Measurements from ENCODE around the gene ZBTB7A. TPM values are rescaled to one million over a fixed set of nuclear protein-coding genes. Genes with fewer than 3 reads are reported as not detected.

Gene ZBTB7A
- total RNA-seq, 1 donor from 2014 or later, result 30.0 TPM

DNA sequence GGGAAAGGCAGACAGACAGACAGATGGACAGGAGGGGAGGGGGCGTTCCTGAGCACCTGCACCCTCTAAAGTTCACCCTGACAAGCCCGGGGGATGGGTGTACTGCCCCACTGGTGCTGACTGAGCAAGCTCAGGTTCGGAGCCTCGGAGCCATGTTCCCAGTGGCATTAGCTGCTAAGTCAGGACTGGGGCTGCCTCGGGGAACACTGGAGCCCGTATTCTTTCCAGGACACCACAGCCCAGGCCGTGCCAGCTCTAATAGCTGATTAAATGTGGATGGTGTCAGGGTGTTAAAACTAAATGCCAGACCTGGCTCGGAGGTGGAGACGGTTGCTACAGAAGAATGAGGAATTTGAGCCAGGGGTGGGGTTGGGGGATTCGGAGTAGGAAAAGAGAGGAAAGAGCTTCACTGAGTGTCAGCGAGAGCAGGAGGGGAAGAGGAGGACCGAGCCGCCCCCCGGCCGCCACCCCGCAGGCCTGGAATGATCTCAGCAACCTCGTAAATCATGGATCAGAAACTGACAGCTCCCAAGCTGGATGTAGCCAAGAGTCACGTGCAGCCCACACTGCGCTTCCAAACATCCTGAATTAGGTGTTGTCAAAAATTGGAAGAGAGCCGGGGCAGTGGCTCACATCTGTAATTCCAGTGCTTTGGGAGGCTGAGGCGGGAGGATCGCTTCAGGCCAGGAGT lies 46.8 kb upstream of the ZBTB7A start:
- no peaks in the 10 kb centered on the region for H3K27me3 Mint-ChIP-seq (ENCODE audit: unreplicated experiment)
- no peak for DNase-seq (ENCODE audit: extremely low spot score, unreplicated experiment)
- H3K9me3 Mint-ChIP-seq (ENCODE audit: unreplicated experiment), result no peaks in the 10 kb centered on the region
- no peak overlapping the region for H3K4me3 Mint-ChIP-seq (ENCODE audit: unreplicated experiment)
- TF ChIP-seq, protein P1, sequence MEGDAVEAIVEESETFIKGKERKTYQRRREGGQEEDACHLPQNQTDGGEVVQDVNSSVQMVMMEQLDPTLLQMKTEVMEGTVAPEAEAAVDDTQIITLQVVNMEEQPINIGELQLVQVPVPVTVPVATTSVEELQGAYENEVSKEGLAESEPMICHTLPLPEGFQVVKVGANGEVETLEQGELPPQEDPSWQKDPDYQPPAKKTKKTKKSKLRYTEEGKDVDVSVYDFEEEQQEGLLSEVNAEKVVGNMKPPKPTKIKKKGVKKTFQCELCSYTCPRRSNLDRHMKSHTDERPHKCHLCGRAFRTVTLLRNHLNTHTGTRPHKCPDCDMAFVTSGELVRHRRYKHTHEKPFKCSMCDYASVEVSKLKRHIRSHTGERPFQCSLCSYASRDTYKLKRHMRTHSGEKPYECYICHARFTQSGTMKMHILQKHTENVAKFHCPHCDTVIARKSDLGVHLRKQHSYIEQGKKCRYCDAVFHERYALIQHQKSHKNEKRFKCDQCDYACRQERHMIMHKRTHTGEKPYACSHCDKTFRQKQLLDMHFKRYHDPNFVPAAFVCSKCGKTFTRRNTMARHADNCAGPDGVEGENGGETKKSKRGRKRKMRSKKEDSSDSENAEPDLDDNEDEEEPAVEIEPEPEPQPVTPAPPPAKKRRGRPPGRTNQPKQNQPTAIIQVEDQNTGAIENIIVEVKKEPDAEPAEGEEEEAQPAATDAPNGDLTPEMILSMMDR (IDR thresholded peaks at IDR 0.05), result no peak
- H3K4me1 Mint-ChIP-seq (ENCODE audit: unreplicated experiment), result no peaks in the 10 kb centered on the region
- H3K27ac Mint-ChIP-seq (ENCODE audit: unreplicated experiment), result no peak overlapping the region
- peaks cover 46% of the 10 kb centered on the region for H3K36me3 Mint-ChIP-seq (ENCODE audit: unreplicated experiment)

DNA sequence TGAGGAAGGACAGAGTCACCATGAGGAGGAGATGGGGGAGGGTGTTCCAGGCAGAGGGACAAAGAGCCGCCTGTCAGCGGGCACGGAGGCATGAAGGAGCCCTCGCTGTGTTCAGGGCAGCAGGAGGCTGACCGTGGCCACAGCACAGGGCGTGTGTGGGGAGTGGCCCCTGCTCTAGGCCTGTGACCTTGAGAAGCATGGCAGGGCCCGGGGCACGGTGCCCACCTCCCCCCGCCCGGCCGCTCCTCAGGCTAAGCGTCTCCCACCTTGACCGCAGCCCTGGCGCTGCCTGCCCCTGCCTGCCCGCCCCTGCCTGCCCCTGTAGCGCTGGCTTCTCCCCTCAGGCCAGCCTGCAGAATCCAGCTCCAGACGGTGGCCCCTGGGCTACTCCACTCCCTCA lies 45.7 kb upstream of the ZBTB7A start:
- H3K36me3 Mint-ChIP-seq (ENCODE audit: unreplicated experiment), result peaks cover 44% of the 10 kb centered on the region
- DNase-seq (ENCODE audit: extremely low spot score, unreplicated experiment), result no peak
- no peaks in the 10 kb centered on the region for H3K9me3 Mint-ChIP-seq (ENCODE audit: unreplicated experiment)
- H3K4me1 Mint-ChIP-seq (ENCODE audit: unreplicated experiment), result no peaks in the 10 kb centered on the region
- TF ChIP-seq, protein P1 (IDR thresholded peaks at IDR 0.05), result no peak
- H3K27me3 Mint-ChIP-seq (ENCODE audit: unreplicated experiment), result no peaks in the 10 kb centered on the region
- H3K27ac Mint-ChIP-seq (ENCODE audit: unreplicated experiment), result no peak overlapping the region
- no peak overlapping the region for H3K4me3 Mint-ChIP-seq (ENCODE audit: unreplicated experiment)

DNA sequence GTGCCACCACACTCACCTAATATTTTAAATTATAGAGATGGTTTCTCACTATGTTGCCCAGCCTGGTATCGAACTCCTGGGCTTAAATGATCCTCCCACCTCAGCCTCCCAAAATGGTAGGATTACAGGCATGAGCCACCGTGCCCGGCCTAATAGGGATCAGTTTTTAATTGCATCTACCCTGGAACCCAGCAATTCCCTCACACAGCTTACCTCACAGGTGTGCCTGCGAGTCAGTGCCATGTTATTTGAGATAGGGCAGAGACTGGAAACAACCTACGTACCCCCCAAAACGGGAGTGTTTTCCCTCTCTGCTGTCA lies 42.9 kb upstream of the ZBTB7A start:
- TF ChIP-seq, protein P1 (IDR thresholded peaks at IDR 0.05), result no peak
- Mint-ChIP-seq H3K36me3 (ENCODE audit: unreplicated experiment) (peaks cover 45% of the 10 kb centered on the region), H3K4me3 (ENCODE audit: unreplicated experiment) (no peak overlapping the region), H3K27ac (ENCODE audit: unreplicated experiment) (no peak overlapping the region), H3K9me3 (ENCODE audit: unreplicated experiment) (no peaks in the 10 kb centered on the region), H3K4me1 (ENCODE audit: unreplicated experiment) (no peaks in the 10 kb centered on the region), H3K27me3 (ENCODE audit: unreplicated experiment) (no peaks in the 10 kb centered on the region)
- no peak for DNase-seq (ENCODE audit: extremely low spot score, unreplicated experiment)

DNA sequence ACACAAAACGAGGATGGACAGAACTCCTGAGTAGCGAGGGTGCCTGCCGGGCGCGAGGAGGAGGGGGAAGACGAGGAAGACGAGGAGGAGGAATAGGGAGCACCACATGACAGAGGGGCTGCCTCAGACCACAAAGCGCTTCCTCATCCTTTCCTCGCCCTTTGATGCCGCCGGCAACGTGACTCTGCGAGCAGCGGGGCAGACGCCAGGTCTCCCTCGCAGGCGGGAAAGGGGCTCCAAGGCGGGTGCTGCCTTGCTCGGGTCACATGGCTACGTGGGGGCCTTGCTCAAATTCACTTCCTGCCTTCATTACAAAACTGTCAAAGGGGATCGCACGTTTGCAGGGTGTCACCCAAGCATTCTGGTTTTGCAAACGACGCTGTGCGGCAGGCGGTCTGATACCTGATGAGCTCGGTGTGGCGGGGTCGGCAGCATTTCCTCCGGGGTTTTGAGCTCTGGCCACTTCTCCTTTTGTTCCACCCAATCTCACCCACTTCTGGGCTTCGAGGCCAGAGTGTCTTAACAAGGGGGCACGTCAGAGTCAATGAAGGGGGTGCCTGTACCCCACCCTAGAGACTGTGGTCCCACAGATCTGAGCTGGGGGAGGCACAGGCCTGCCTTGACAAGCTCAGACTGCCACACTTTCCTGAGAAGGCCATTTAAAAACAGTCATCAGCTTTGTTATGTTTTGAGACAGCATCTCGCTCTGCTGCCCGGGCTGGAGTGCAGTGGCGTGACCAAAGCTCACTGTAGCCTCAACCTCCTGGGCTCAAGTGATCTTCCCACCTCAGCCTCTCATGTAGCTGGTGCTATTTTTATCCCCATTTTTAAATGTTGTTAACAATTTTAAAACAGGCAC lies 42.3 kb upstream of the ZBTB7A start:
- H3K36me3 Mint-ChIP-seq (ENCODE audit: unreplicated experiment), result peaks cover 41% of the 10 kb centered on the region
- no peak for DNase-seq (ENCODE audit: extremely low spot score, unreplicated experiment)
- TF ChIP-seq, protein P1 (IDR thresholded peaks at IDR 0.05), result no peak
- no peaks in the 10 kb centered on the region for H3K27me3 Mint-ChIP-seq (ENCODE audit: unreplicated experiment)
- no peaks in the 10 kb centered on the region for H3K4me1 Mint-ChIP-seq (ENCODE audit: unreplicated experiment)
- no peak overlapping the region for H3K4me3 Mint-ChIP-seq (ENCODE audit: unreplicated experiment)
- no peaks in the 10 kb centered on the region for H3K9me3 Mint-ChIP-seq (ENCODE audit: unreplicated experiment)
- no peak overlapping the region for H3K27ac Mint-ChIP-seq (ENCODE audit: unreplicated experiment)

DNA sequence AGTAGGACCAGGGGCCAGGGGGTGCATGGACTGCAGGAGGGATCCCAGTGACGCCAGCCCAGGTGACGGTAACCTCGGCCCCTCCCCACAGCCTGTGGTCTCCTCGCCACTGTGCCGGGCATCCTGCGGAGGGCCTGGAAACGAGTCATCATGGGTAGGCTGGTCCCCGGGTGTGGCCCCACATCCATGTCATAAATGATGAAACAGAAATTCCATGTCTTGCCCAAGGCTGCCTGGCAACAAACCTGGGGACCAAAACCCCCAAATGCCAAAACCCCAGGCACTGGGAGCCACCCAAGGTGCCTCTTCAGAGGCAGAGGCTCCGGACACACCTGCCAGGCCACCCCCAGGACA lies 36.4 kb upstream of the ZBTB7A start:
- no peaks in the 10 kb centered on the region for H3K27me3 Mint-ChIP-seq (ENCODE audit: unreplicated experiment)
- TF ChIP-seq, protein P1 (IDR thresholded peaks at IDR 0.05), result no peak
- no peak overlapping the region for H3K27ac Mint-ChIP-seq (ENCODE audit: unreplicated experiment)
- no peak overlapping the region for H3K4me3 Mint-ChIP-seq (ENCODE audit: unreplicated experiment)
- peaks cover 25% of the 10 kb centered on the region for H3K36me3 Mint-ChIP-seq (ENCODE audit: unreplicated experiment)
- DNase-seq (ENCODE audit: extremely low spot score, unreplicated experiment), result no peak
- no peaks in the 10 kb centered on the region for H3K4me1 Mint-ChIP-seq (ENCODE audit: unreplicated experiment)
- H3K9me3 Mint-ChIP-seq (ENCODE audit: unreplicated experiment), result no peaks in the 10 kb centered on the region
